Caco-2 (cell line): Measurements from ENCODE around the gene GRK1. TPM values are rescaled to one million over a fixed set of nuclear protein-coding genes. Genes with fewer than 3 reads are reported as not detected.

Experiments used
- BruUV-seq: library from RNA; stranded (reverse); fragments of 400-500 nt; replicated peaks from 2 replicates; lab custom pipeline; 2021; lab: Mats Ljungman, UMichigan
- CTCF ChIA-PET: fragments of 300-600 bp; sonication (Branson Sonifier 250); formaldehyde crosslinking; loops from one replicate; lab custom pipeline; 2022; ENCODE audit warnings: antibody characterized with exemption; lab: Charles Lee
- POLR2A ChIA-PET: fragments of 300-600 bp; sonication (Branson Sonifier 250); formaldehyde crosslinking; loops from one replicate; lab custom pipeline; 2022; ENCODE audit warnings: antibody characterized with exemption; lab: Charles Lee
- DNase-seq, 2 experiments: peaks; one replicate each; pipeline versions ENCODE4 v3.0.0 to v3.0.0-alpha.2; 2020 to 2022
- H3K27me3 ChIP-seq: replicated peaks from 2 replicates; pipeline ENCODE4 v1.6.0; 2011; ENCODE audit warnings: low read length; ENCODE audit not compliant: control insufficient read depth, insufficient read depth
- H3K36me3 ChIP-seq: 2 replicates; pipeline ENCODE4 v1.5.1; 2011; ENCODE audit warnings: low read length; ENCODE audit not compliant: control insufficient read depth, insufficient read depth
- H3K4me1 ChIP-seq: fragments of 250-450 bp; sonication (Bioruptor Pico); 2 replicates; pipeline ENCODE4 v1.5.1; 2020; ENCODE audit warnings: mild to moderate bottlenecking
- H3K4me3 ChIP-seq: 2 replicates; pipeline ENCODE4 v1.5.1; 2011; ENCODE audit warnings: low read depth, mild to moderate bottlenecking, control low read depth, low read length
- H3K9me3 ChIP-seq: fragments of 250-450 bp; sonication (Bioruptor Pico); 2 replicates; pipeline ENCODE4 v1.5.1; 2020; ENCODE audit warnings: mild to moderate bottlenecking, moderate library complexity
- H3K27ac Mint-ChIP-seq: one replicate; pipeline ENCODE4 v1.8.0; 2022; ENCODE audit warnings: mixed read lengths; ENCODE audit not compliant: unreplicated experiment
- H3K27me3 Mint-ChIP-seq: one replicate; pipeline ENCODE4 v1.8.0; 2022; ENCODE audit warnings: mixed read lengths; ENCODE audit not compliant: insufficient read depth, unreplicated experiment
- H3K36me3 Mint-ChIP-seq: one replicate; pipeline ENCODE4 v1.8.0; 2022; ENCODE audit warnings: mild to moderate bottlenecking, mixed read lengths; ENCODE audit not compliant: insufficient read depth, unreplicated experiment
- H3K4me1 Mint-ChIP-seq: one replicate; pipeline ENCODE4 v1.8.0; 2022; ENCODE audit warnings: low read depth, mixed read lengths; ENCODE audit not compliant: unreplicated experiment
- H3K4me3 Mint-ChIP-seq: one replicate; pipeline ENCODE4 v1.8.0; 2022; ENCODE audit warnings: mild to moderate bottlenecking, moderate library complexity, mixed read lengths; ENCODE audit not compliant: unreplicated experiment
- H3K9me3 Mint-ChIP-seq: one replicate; pipeline ENCODE4 v1.8.0; 2022; ENCODE audit warnings: mixed read lengths; ENCODE audit not compliant: unreplicated experiment
- intact Hi-C: fragments of 100-400 bp; cut with micrococcal nuclease; formaldehyde crosslinking; loops from one replicate; pipeline ENCODE4 v1.10.0; 2022; ENCODE audit not compliant: unreplicated experiment
- total RNA-seq: library from RNA; stranded (reverse); gene quantifications from 2 replicates; pipeline ENCODE4 v1.2.3, GENCODE V29; 2022
- TF ChIP-seq, protein P1 (sequence below), 2 experiments: fragments of 200-600 bp in 1 of 2; IDR thresholded peaks; 1 replicate in 1 of 2; 2 replicates in 1 of 2; pipeline versions ENCODE4 v1.5.1 to v1.8.0; 2011 to 2022; ENCODE audit warnings: antibody characterized with exemption in 1 of 2, control low read depth in 1 of 2, inconsistent platforms in 1 of 2, low read depth in 1 of 2, low read length in 1 of 2, mild to moderate bottlenecking in 1 of 2, moderate library complexity in 1 of 2; ENCODE audit not compliant: insufficient read depth in 1 of 2, severe bottlenecking in 1 of 2, unreplicated experiment in 1 of 2

The GRK1 gene
- total RNA-seq, 1 experiment from 2014 or later, result not detected

- Mint-ChIP-seq H3K4me3 (no peak overlapping the region), H3K27ac (no peak overlapping the region), H3K4me1 (no peaks in the 10 kb centered on the region), H3K9me3 (no peaks in the 10 kb centered on the region), H3K36me3 (peaks cover 13% of the 10 kb centered on the region), H3K27me3 (no peaks in the 10 kb centered on the region)
- BruUV-seq, result no TSS peak
- TF ChIP-seq, protein P1, sequence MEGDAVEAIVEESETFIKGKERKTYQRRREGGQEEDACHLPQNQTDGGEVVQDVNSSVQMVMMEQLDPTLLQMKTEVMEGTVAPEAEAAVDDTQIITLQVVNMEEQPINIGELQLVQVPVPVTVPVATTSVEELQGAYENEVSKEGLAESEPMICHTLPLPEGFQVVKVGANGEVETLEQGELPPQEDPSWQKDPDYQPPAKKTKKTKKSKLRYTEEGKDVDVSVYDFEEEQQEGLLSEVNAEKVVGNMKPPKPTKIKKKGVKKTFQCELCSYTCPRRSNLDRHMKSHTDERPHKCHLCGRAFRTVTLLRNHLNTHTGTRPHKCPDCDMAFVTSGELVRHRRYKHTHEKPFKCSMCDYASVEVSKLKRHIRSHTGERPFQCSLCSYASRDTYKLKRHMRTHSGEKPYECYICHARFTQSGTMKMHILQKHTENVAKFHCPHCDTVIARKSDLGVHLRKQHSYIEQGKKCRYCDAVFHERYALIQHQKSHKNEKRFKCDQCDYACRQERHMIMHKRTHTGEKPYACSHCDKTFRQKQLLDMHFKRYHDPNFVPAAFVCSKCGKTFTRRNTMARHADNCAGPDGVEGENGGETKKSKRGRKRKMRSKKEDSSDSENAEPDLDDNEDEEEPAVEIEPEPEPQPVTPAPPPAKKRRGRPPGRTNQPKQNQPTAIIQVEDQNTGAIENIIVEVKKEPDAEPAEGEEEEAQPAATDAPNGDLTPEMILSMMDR (IDR thresholded peaks at IDR 0.05; ENCODE audit: insufficient read depth in 1 of 2, low read depth in 1 of 2, low read length in 1 of 2, severe bottlenecking in 1 of 2, unreplicated experiment in 1 of 2), result no peak
- ChIA-PET POLR2A (no interaction called here), CTCF (no interaction called here)
- Histone ChIP-seq H3K4me1 (no peaks in the 10 kb centered on the region), H3K9me3 (no peaks in the 10 kb centered on the region), H3K27me3 (no peaks in the 10 kb centered on the region), H3K36me3 (no peaks in the 10 kb centered on the region), H3K4me3 (no peak overlapping the region)
- intact Hi-C loops, result no loop called here
- DNase-seq, result peak in 1 of 2 experiments; percentile 30
These were observed 16.7 kb upstream of the GRK1 start for GRCh38 chr13:113650275-113650674.

DNA sequence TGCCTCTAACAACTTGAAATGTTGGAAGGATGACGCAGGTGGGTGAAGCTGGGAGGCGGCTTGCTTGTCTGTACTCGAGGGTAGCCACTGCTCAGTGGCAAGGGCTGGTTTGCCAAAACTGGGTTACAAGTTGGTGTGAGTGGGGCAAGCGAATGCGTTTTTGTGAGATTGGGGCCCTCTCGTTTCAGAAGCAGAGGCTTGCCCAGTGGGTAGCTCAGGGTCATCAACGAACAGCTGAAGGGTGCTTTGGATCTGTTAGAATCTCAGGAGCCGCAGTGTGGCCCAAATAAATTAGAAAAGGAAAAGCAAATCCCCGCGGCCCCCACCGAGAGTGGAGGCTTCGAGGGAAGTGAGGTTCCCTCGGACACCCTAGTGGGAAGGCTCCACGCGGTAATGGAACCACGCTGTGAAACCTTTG lies 16.3 kb upstream of the GRK1 start:
- intact Hi-C loops, result no loop called here
- Mint-ChIP-seq H3K27ac (no peak overlapping the region), H3K27me3 (no peaks in the 10 kb centered on the region), H3K36me3 (peaks cover 11% of the 10 kb centered on the region), H3K4me3 (no peak overlapping the region), H3K4me1 (no peaks in the 10 kb centered on the region), H3K9me3 (no peaks in the 10 kb centered on the region)
- peak in 1 of 2 experiments; percentile 25 for DNase-seq
- H3K27me3 ChIP-seq, result no peaks in the 10 kb centered on the region
- CTCF ChIA-PET, result interaction anchor here (0.8 kb wide), 1 partner anchor 91 kb away, joined by 3 read pairs; no protein-coding TSS in a partner anchor
- H3K9me3 ChIP-seq, result no peaks in the 10 kb centered on the region
- BruUV-seq, result no TSS peak
- no peaks in the 10 kb centered on the region for H3K4me1 ChIP-seq
- TF ChIP-seq, protein P1 (IDR thresholded peaks at IDR 0.05; ENCODE audit: insufficient read depth in 1 of 2, low read depth in 1 of 2, low read length in 1 of 2, severe bottlenecking in 1 of 2, unreplicated experiment in 1 of 2), result no peak
- POLR2A ChIA-PET, result no interaction called here
- H3K4me3 ChIP-seq, result no peak overlapping the region
- no peaks in the 10 kb centered on the region for H3K36me3 ChIP-seq

DNA sequence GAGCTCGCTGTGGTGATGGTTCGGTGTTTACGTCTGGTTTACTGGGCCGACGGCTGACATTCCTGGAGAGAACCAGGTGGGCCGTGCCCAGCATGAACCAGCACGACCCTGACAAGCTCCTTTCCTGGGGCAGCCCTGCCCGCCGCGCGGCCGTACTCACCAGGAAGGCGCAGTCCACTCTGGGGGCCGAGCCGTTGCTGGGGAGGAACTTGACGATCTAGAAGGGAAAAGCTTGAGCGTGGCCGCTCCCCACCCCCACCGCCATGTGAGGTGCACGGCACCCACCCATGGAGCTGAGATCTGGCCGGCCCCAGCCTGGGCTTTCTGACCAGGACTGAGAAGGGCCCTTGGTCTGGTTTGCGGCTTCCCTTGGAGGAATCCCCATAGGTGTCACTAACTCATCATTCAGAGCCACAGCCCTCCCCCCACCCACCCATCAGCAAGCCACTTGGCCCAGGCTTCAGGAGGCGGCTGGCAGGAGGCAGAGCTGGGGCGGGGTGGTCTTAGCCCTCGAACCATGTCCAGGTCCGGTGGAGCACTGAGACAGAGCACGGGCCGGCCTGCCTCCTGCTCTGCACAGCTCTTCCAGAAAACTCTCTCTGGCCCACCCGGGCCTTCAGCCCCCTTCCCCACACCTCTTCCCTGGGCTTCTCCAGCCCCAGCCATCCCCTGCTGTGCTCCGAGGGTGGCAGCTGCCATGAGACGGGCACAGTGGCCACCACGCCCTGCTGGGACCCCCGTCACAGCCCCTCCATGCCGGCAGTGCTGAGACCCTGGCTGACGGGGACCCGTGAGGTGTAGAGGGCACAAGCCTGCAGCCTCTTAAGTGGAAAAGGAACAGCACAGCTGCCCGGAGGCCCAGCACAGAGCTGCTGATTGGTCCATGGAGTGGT lies 15.3 kb upstream of the GRK1 start:
- Histone ChIP-seq H3K27me3 (no peaks in the 10 kb centered on the region), H3K4me3 (no peak overlapping the region), H3K9me3 (no peaks in the 10 kb centered on the region), H3K36me3 (no peaks in the 10 kb centered on the region), H3K4me1 (no peaks in the 10 kb centered on the region)
- DNase-seq, result peak in 1 of 2 experiments; percentile 30
- peaks cover 11% of the 10 kb centered on the region for H3K36me3 Mint-ChIP-seq
- no TSS peak for BruUV-seq
- H3K4me1 Mint-ChIP-seq, result no peaks in the 10 kb centered on the region
- TF ChIP-seq, protein P1 (IDR thresholded peaks at IDR 0.05; ENCODE audit: insufficient read depth in 1 of 2, low read depth in 1 of 2, low read length in 1 of 2, severe bottlenecking in 1 of 2, unreplicated experiment in 1 of 2), result no peak
- no peaks in the 10 kb centered on the region for H3K27me3 Mint-ChIP-seq
- no peaks in the 10 kb centered on the region for H3K9me3 Mint-ChIP-seq
- ChIA-PET POLR2A (no interaction called here), CTCF (interaction anchor here (0.6 to 0.8 kb wide), 2 partner anchors 90 to 643 kb away, joined by 3 read pairs; no protein-coding TSS in a partner anchor)
- no peak overlapping the region for H3K27ac Mint-ChIP-seq
- intact Hi-C loops, result no loop called here
- H3K4me3 Mint-ChIP-seq, result no peak overlapping the region
